Right lobe of liver (tissue), 6 donors: ENCODE results near the gene PACRGL. TPM values are rescaled to one million over a fixed set of nuclear protein-coding genes. Genes with fewer than 3 reads are reported as not detected.

Experiments
- ATAC-seq, 4 donors: fragments of 200-7000 bp; cut with Tn5 transposase; one replicate each; pipeline ENCODE4 v1.9.1; 2020; ENCODE audit warnings: mild to moderate bottlenecking in 4 of 4, moderate library complexity in 4 of 4
- DNase-seq, 3 donors: peaks; one replicate each; pipeline ENCODE4 v3.0.0-alpha.2; 2020
- H3K27ac ChIP-seq, 3 donors: fragments of 200-600 bp; one replicate each; pipeline ENCODE4 v1.8.0; 2022
- H3K27me3 ChIP-seq, 2 donors: fragments of 200-600 bp; one replicate each; pipeline ENCODE4 v1.8.0; 2022
- H3K36me3 ChIP-seq, 4 donors: fragments of 200-600 bp; sonication (generic) in 1 of 4; one replicate each; pipeline versions ENCODE4 v1.5.1 to v1.8.0; 2017 to 2022; ENCODE audit warnings: control low read depth in 1 of 4
- H3K4me1 ChIP-seq, 4 donors: fragments of 200-600 bp; sonication (generic) in 1 of 4; one replicate each; pipeline versions ENCODE4 v1.5.1 to v1.8.0; 2017 to 2022; ENCODE audit warnings: control low read depth in 1 of 4
- H3K4me3 ChIP-seq, 3 donors: fragments of 200-600 bp; one replicate each; pipeline ENCODE4 v1.8.0; 2022
- H3K9me3 ChIP-seq, 4 donors: fragments of 200-600 bp; sonication (generic) in 1 of 4; one replicate each; pipeline versions ENCODE4 v1.5.1 to v1.8.0; 2017 to 2022; ENCODE audit warnings: control low read depth in 1 of 4
- POLR2A ChIP-seq: fragments of 450-650 bp; IDR thresholded peaks from one replicate; pipeline ENCODE4 v1.6.1; 2017; ENCODE audit warnings: antibody characterized with exemption, mild to moderate bottlenecking
- WGBS: methylation state at CpG from one replicate; pipeline ENCODE4 v1.1.6; 2018; ENCODE audit warnings: low coverage, low lambda C conversion rate; ENCODE audit not compliant: insufficient coverage; ENCODE audit errors: missing lambda C conversion rate; 5-methylcytosine and 5-hydroxymethylcytosine counted together
- intact Hi-C, 2 donors: fragments of 100-400 bp; cut with DNase I; formaldehyde crosslinking; loops; one replicate each; pipeline versions ENCODE4 v1.11.2 to v1.14.1; 2022
- total RNA-seq, 6 experiments: library from RNA; depleted of rRNA in 2 of 6; stranded (reverse); fragments of >200 nt in 2 of 6; fragmentation: NEBNext Ultra II Directional in 3 of 6; extraction: Animal tissue kit (Norgen Biotek cat#: 25700) in 3 of 6; gene quantifications; one replicate each; pipeline versions ENCODE4 v1.1.0 to v1.2.4, GENCODE V29; 2016 to 2023
- TF ChIP-seq, protein P1 (sequence below), 4 donors: fragments of 200-600 bp in 3 of 4; fragments of 450-650 bp in 1 of 4; IDR thresholded peaks; one replicate each; pipeline versions ENCODE4 v1.5.1 to v1.8.0; 2016 to 2022; ENCODE audit warnings: antibody characterized with exemption in 4 of 4, mild to moderate bottlenecking in 2 of 4
- donor health status: DM: no; HTN: yes; CAD: no.
- donor health status: DM: no; HTN: no; CAD: no.
- donor health status: DM: no; HTN: no; CAD: no.
- donor health status: DM: no; HTN: yes; CAD: no.
- donor health status: DM: no; HTN: yes; CAD: no.

The PACRGL gene
- total RNA-seq, 6 experiments from 2014 or later = 2.5 to 6.1 (median 5.3) TPM

DNA sequence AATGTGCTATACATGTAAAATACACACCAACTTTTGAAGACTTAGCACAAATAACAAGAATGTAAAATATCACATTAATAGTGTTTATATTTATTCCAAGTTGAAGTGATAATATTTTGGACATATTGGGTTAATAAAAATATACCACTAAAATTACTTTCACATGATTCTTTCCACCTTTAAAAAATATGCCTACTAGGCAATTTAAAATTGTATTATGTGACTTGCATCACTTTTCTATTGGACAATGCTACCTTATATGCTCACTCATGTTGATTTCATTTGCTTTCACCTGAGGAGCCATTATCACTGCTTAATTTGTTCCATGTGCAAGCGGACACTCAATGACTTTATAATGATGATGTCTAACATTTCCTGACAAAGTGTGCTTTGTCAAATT is 3.4 kb upstream of the PACRGL start:
- DNase-seq = no peak
- no peak overlapping the region for H3K4me3 ChIP-seq
- no peaks in the 10 kb centered on the region for H3K27me3 ChIP-seq
- peaks cover 0 to 12% (median 5%) of the 10 kb centered on the region in 4 donors for H3K4me1 ChIP-seq
- intact Hi-C loops = no loop called here
- no peaks in the 10 kb centered on the region for H3K9me3 ChIP-seq
- TF ChIP-seq, protein P1, sequence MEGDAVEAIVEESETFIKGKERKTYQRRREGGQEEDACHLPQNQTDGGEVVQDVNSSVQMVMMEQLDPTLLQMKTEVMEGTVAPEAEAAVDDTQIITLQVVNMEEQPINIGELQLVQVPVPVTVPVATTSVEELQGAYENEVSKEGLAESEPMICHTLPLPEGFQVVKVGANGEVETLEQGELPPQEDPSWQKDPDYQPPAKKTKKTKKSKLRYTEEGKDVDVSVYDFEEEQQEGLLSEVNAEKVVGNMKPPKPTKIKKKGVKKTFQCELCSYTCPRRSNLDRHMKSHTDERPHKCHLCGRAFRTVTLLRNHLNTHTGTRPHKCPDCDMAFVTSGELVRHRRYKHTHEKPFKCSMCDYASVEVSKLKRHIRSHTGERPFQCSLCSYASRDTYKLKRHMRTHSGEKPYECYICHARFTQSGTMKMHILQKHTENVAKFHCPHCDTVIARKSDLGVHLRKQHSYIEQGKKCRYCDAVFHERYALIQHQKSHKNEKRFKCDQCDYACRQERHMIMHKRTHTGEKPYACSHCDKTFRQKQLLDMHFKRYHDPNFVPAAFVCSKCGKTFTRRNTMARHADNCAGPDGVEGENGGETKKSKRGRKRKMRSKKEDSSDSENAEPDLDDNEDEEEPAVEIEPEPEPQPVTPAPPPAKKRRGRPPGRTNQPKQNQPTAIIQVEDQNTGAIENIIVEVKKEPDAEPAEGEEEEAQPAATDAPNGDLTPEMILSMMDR (IDR thresholded peaks at IDR 0.05) = no peak
- TF ChIP-seq POLR2A = no peak
- H3K36me3 ChIP-seq = no peaks in the 10 kb centered on the region
- no peak for ATAC-seq
- no peak overlapping the region for H3K27ac ChIP-seq
- 65% methylated on average over 1 of the region's 1 CpG for WGBS

DNA sequence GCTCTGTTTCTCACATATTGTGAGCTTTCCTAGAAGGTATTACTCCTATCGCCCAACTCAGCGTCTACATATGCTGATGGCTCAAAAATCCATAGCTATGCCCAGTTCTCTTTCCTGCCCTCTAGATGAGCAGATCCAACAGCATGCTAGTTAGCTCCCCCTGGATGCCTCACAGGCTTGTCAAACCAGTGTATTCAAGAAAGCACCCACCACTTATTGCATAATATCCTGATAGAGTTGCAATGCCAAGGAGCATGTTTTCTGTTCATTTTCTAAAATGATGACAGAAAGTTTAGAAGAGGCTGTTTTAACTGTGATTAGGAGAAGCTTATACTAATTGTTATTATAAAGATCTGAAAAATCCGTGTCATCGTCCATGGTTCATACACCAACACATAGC is 1.9 kb upstream of the PACRGL start:
- Histone ChIP-seq H3K36me3 (no peaks in the 10 kb centered on the region), H3K4me1 (peaks cover 0 to 12% (median 5%) of the 10 kb centered on the region in 4 donors), H3K27me3 (no peaks in the 10 kb centered on the region), H3K9me3 (no peaks in the 10 kb centered on the region), H3K27ac (no peak overlapping the region), H3K4me3 (no peak overlapping the region)
- WGBS = 80% methylated on average over 4 of the region's 4 CpGs
- no peak for ATAC-seq
- no peak for DNase-seq
- no peak for TF ChIP-seq POLR2A
- TF ChIP-seq, protein P1 (IDR thresholded peaks at IDR 0.05) = no peak
- intact Hi-C loops = no loop called here

DNA sequence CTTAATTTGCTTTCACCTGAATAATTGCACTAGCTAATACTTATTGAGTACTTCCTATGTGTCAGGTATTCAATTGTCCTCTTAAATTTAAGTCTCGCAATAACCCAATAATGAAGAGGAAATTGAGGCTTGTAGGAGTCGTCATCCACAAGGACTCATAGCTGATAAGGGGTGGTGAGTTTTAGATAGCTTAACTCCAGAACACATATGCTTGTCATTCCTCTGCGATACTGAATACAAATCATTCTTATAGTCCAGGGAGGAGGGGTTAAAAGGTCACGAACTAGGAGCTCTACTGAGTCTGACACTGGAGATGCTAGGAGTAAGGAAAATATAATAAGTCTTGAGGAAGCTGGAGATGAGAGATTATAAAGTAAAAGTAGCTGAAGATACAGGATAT is 1.4 kb upstream of the PACRGL start:
- H3K4me1 ChIP-seq = peaks cover 0 to 12% (median 5%) of the 10 kb centered on the region in 4 donors
- H3K9me3 ChIP-seq = no peaks in the 10 kb centered on the region
- intact Hi-C loops = no loop called here
- TF ChIP-seq, protein P1 (IDR thresholded peaks at IDR 0.05) = no peak
- TF ChIP-seq POLR2A = no peak
- 41% methylated on average over 4 of the region's 4 CpGs for WGBS
- no peaks in the 10 kb centered on the region for H3K27me3 ChIP-seq
- no peak overlapping the region for H3K4me3 ChIP-seq
- no peaks in the 10 kb centered on the region for H3K36me3 ChIP-seq
- DNase-seq (no peak), ATAC-seq (no peak)
- H3K27ac ChIP-seq = no peak overlapping the region

DNA sequence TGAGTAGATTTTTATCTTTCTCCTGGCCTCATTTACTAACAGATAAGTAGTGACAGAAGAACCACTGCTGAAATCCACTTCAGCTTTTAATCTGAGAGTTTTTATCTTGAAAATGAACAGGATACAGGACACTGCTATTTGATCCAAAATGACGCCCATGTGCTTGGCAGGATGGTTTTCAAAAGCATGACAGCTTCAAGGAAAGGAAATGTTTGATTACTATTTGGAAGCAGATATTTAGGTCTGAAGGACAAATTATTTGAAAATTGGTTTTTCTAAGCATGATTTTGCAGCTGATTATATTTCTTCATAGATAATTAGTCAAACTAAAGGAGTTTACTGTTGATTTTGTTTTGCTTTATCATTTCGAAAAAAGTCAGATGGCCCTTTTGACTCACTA is 11.1 kb downstream of the PACRGL start:
- H3K27me3 ChIP-seq = no peaks in the 10 kb centered on the region
- DNase-seq (no peak), ATAC-seq (no peak)
- H3K4me1 ChIP-seq = no peaks in the 10 kb centered on the region
- no peak for TF ChIP-seq POLR2A
- TF ChIP-seq, protein P1 (IDR thresholded peaks at IDR 0.05) = no peak
- peaks cover 0 to 18% (median 4%) of the 10 kb centered on the region in 4 donors for H3K36me3 ChIP-seq
- no peak overlapping the region for H3K27ac ChIP-seq
- H3K4me3 ChIP-seq = no peak overlapping the region
- WGBS = 71% methylated on average over 2 of the region's 2 CpGs
- intact Hi-C loops = no loop called here
- H3K9me3 ChIP-seq = peaks cover 0 to 3% (median 0%) of the 10 kb centered on the region in 4 donors

DNA sequence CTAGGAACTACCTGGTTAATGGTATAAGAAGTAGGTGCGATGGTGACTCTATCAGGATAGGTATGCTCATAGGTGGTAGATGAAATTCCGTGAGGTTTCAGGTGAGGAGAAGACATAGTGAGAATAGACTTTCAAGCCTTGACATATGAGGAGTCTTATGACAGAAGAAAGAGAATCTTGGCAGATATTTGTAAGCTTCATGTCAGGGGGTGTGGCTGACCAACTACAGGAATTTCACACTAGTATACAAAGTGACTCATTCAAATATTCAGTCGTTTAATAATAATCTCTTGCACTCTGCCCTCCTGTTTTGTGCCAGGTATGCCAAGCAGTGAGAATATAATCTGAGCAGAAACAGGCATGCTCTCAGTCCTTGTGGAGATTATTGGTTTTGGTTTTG is 22.8 kb downstream of the PACRGL start:
- DNase-seq (no peak), ATAC-seq (peak in 1 of 4 donors; percentile 16)
- WGBS = 69% methylated on average over 3 of the region's 3 CpGs
- Histone ChIP-seq H3K9me3 (no peaks in the 10 kb centered on the region), H3K27me3 (no peaks in the 10 kb centered on the region), H3K4me1 (no peaks in the 10 kb centered on the region), H3K27ac (no peak overlapping the region), H3K36me3 (peaks cover 0 to 16% (median 0%) of the 10 kb centered on the region in 4 donors), H3K4me3 (no peak overlapping the region)
- intact Hi-C loops = no loop called here
- TF ChIP-seq, protein P1 (IDR thresholded peaks at IDR 0.05) = no peak
- no peak for TF ChIP-seq POLR2A
